Dedifferentiated amniotic fluid mesenchymal stem cell (primary cell): ENCODE measurements around the gene PCA3.
A peak's percentile ranks its signal among the peaks of the same experiment; 100 is the strongest.

Source experiments
- DNase-seq: peaks from one replicate; pipeline ENCODE4 v3.0.0-alpha.2; 2016; ENCODE audit errors: extremely low spot score

PCA3 gene

GRCh38 chr9:76756941-76757673 is 7.1 kb upstream of the PCA3 start:
- DNase-seq: no peak

GRCh38 chr9:76758476-76758875 is 5.8 kb upstream of the PCA3 start:
- no peak for DNase-seq

- no peak for DNase-seq
These were observed 4.5 kb upstream of the PCA3 start for GRCh38 chr9:76759732-76760131.

- DNase-seq: no peak
These were observed 2.8 kb upstream of the PCA3 start for GRCh38 chr9:76761448-76761847.

GRCh38 chr9:76766126-76766525 is 1.9 kb downstream of the PCA3 start:
- DNase-seq: no peak

GRCh38 chr9:76772686-76773445 is 8.6 kb downstream of the PCA3 start:
- DNase-seq: peak; percentile 28

GRCh38 chr9:76784881-76785280 is 20.6 kb downstream of the PCA3 start:
- DNase-seq: no peak

- no peak for DNase-seq
These were observed 21.3 kb downstream of the PCA3 start for GRCh38 chr9:76785501-76785900.

GRCh38 chr9:76787677-76788076 is 23.4 kb downstream of the PCA3 start:
- DNase-seq: no peak

- DNase-seq: no peak
These were observed 25.6 kb downstream of the PCA3 start for GRCh38 chr9:76789840-76790239.

- no peak for DNase-seq
These were observed 29.7 kb downstream of the PCA3 start for GRCh38 chr9:76793784-76794431.

- no peak for DNase-seq
These were observed 32.1 kb downstream of the PCA3 start for GRCh38 chr9:76796296-76796695.

- no peak for DNase-seq
These were observed 34.3 kb downstream of the PCA3 start for GRCh38 chr9:76798527-76798926.

GRCh38 chr9:76799473-76799872 is 35.2 kb downstream of the PCA3 start:
- DNase-seq: no peak

- no peak for DNase-seq
These were observed 36.7 kb downstream of the PCA3 start for GRCh38 chr9:76800901-76801300.

GRCh38 chr9:76803083-76803482 is 38.8 kb downstream of the PCA3 start:
- no peak for DNase-seq

- DNase-seq: no peak
These were observed 39.5 kb downstream of the PCA3 start for GRCh38 chr9:76803762-76804161.

GRCh38 chr9:76808636-76809035 is 44.4 kb downstream of the PCA3 start:
- no peak for DNase-seq

- DNase-seq: peak; percentile 49
These were observed 46.2 kb downstream of the PCA3 start for GRCh38 chr9:76810377-76810957.

GRCh38 chr9:76812591-76812990 is 48.4 kb downstream of the PCA3 start:
- DNase-seq: no peak

- DNase-seq: no peak
These were observed 53.3 kb downstream of the PCA3 start for GRCh38 chr9:76817489-76817888.

GRCh38 chr9:76818271-76818670 is 54.0 kb downstream of the PCA3 start:
- DNase-seq: peak; percentile 98
